ENCODE measurements around the gene CCDC171. TPM values are rescaled to one million over a fixed set of nuclear protein-coding genes. Genes with fewer than 3 reads are reported as not detected.
A peak's percentile ranks its signal among the peaks of the same experiment; 100 is the strongest.

Gene CCDC171
- total RNA-seq, 1 experiment from 2014 or later: 2.4 TPM

DNA sequence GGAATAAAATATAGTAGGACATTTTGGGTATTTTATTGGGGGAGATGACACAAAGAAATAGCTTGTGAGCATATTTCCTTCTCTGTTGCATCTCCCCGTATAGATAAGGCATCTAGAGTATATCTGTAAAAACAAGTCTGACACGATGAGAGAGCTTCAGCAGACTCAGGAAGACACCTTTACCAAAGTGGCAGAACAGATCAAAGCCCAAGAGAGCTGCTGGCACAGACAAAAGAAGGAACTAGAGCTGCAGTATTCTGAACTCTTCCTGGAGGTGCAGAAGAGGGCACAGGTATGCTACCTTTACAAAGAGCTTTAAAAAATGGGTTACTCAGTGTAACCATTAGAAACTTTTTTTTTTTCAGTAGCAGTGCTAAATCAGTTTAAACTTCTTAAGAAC, 176.7 kb downstream of the CCDC171 start:
- intact Hi-C loops (cut with micrococcal nuclease; ENCODE audit: unreplicated experiment): no loop called here
- Histone ChIP-seq H4K20me1 (ENCODE audit: insufficient read depth) (no peaks in the 10 kb centered on the region), H3K9me2 (ENCODE audit: insufficient read depth) (no peaks in the 10 kb centered on the region), H3F3A (ENCODE audit: insufficient read depth, low read depth) (no peaks in the 10 kb centered on the region), H3K27ac (no peak overlapping the region), H3K4me3 (no peak overlapping the region), H3K36me3 (ENCODE audit: low read depth) (no peaks in the 10 kb centered on the region), H3K4me1 (replicated peaks; ENCODE audit: insufficient read depth) (peaks cover 3% of the 10 kb centered on the region), H2AFZ (no peak overlapping the region), H3K9me3 (ENCODE audit: insufficient read depth, low read depth) (no peaks in the 10 kb centered on the region), H3K4me2 (no peak overlapping the region), H3K79me2 (ENCODE audit: low read depth) (no peaks in the 10 kb centered on the region), H3K27me3 (ENCODE audit: insufficient read depth, low read depth) (no peaks in the 10 kb centered on the region)
- no peak for TF ChIP-seq EZH2 (IDR thresholded peaks at IDR 0.05; ENCODE audit: low read depth)
- TF ChIP-seq, protein P1, sequence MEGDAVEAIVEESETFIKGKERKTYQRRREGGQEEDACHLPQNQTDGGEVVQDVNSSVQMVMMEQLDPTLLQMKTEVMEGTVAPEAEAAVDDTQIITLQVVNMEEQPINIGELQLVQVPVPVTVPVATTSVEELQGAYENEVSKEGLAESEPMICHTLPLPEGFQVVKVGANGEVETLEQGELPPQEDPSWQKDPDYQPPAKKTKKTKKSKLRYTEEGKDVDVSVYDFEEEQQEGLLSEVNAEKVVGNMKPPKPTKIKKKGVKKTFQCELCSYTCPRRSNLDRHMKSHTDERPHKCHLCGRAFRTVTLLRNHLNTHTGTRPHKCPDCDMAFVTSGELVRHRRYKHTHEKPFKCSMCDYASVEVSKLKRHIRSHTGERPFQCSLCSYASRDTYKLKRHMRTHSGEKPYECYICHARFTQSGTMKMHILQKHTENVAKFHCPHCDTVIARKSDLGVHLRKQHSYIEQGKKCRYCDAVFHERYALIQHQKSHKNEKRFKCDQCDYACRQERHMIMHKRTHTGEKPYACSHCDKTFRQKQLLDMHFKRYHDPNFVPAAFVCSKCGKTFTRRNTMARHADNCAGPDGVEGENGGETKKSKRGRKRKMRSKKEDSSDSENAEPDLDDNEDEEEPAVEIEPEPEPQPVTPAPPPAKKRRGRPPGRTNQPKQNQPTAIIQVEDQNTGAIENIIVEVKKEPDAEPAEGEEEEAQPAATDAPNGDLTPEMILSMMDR (conservative IDR thresholded peaks at IDR 0.05): no peak
- ChIA-PET CTCF (no interaction called here), POLR2A (ENCODE audit: unreplicated experiment) (no interaction called here)
- DNase-seq: no peak
- BruUV-seq (replicated peaks): no TSS peak

DNA sequence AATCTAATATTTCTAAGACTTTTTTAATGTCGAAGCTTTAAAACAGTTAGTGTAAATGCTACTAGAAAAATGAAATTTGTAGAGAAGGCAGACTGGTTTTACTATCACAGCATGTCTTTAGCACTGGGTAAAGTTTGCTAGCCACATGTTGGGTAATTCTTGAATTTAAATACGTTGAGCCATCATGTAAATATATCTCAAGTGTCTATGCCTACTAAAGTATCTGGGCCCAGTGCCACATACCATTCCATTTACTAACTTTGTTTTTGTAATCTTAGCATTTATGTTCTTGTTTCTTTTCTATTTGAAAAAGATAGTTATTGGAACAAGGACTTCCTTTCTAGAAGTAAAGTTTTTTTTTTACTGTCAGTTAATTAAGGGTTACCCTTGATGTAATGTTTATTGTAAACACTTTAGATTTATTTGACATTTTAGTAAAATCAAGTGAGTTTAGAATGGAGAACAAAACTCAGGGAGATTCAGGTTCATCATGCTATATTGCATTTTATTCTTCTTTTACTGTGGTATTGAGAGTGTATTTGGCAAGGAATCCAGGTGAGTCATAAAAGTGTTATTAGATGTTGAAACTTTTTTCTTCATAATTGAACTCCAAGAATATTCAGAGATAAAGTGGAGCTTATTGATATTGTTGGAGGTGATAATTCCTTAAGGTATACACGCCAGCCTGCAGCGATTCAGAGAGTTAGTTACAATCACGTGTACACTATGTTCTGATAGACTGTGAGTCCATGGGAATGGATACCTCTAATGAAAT, 182.4 kb downstream of the CCDC171 start:
- peak overlapping the region; percentile 53 for H3K4me2 ChIP-seq
- POLR2A ChIA-PET (ENCODE audit: unreplicated experiment): no interaction called here
- peak; percentile 16 to 85 for DNase-seq
- H3K4me1 ChIP-seq (replicated peaks; ENCODE audit: insufficient read depth): peaks cover 23% of the 10 kb centered on the region
- no peak overlapping the region for H2AFZ ChIP-seq
- CTCF ChIA-PET: no interaction called here
- H3K4me3 ChIP-seq: no peak overlapping the region; the same call in 1 of the 2 replicates
- H3K79me2 ChIP-seq (ENCODE audit: low read depth): no peaks in the 10 kb centered on the region
- no peak for TF ChIP-seq EZH2 (IDR thresholded peaks at IDR 0.05; ENCODE audit: low read depth)
- TF ChIP-seq, protein P1 (conservative IDR thresholded peaks at IDR 0.05): no peak
- H3K9me3 ChIP-seq (ENCODE audit: insufficient read depth, low read depth): no peaks in the 10 kb centered on the region
- no peaks in the 10 kb centered on the region for H3K9me2 ChIP-seq (ENCODE audit: insufficient read depth)
- no peaks in the 10 kb centered on the region for H4K20me1 ChIP-seq (ENCODE audit: insufficient read depth)
- peaks cover 19% of the 10 kb centered on the region; the same call in 1 of the 2 replicates for H3F3A ChIP-seq (ENCODE audit: insufficient read depth, low read depth)
- no peaks in the 10 kb centered on the region for H3K36me3 ChIP-seq (ENCODE audit: low read depth)
- H3K27me3 ChIP-seq (ENCODE audit: insufficient read depth, low read depth): no peaks in the 10 kb centered on the region
- no TSS peak for BruUV-seq (replicated peaks)
- peak overlapping the region; percentile 76 for H3K27ac ChIP-seq
- intact Hi-C loops (cut with micrococcal nuclease; ENCODE audit: unreplicated experiment): loop anchor here (10.0 kb wide), 1 partner anchor 310 kb away; the partner anchor contains the start of gene SNAPC3

DNA sequence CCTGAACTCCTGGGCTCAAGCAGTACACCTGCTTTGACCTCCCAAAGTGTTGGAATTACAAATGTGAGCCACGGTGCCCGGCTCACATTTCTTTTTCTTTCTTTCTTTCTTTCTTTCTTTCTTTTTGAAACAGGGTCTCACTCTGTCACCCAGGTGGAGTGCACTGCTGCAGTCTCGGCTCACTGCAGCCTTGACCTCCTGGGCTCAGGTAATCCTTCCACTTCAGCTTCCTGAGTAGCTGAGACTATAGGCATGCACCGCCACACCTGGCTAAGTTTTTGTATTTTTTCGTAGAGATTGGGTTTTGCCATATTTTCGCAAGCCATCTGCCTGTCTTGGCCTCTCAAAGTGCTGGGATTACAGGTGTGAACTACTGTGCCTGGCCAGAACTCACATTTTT, 183.7 kb downstream of the CCDC171 start:
- Histone ChIP-seq H4K20me1 (ENCODE audit: insufficient read depth) (no peaks in the 10 kb centered on the region), H3K79me2 (ENCODE audit: low read depth) (no peaks in the 10 kb centered on the region), H2AFZ (no peak overlapping the region), H3K9me3 (ENCODE audit: insufficient read depth, low read depth) (no peaks in the 10 kb centered on the region), H3K27me3 (ENCODE audit: insufficient read depth, low read depth) (no peaks in the 10 kb centered on the region), H3F3A (ENCODE audit: insufficient read depth, low read depth) (peaks cover 19% of the 10 kb centered on the region; the same call in 1 of the 2 replicates), H3K4me3 (no peak overlapping the region), H3K9me2 (ENCODE audit: insufficient read depth) (no peaks in the 10 kb centered on the region), H3K4me1 (replicated peaks; ENCODE audit: insufficient read depth) (peaks cover 23% of the 10 kb centered on the region), H3K4me2 (no peak overlapping the region), H3K36me3 (ENCODE audit: low read depth) (no peaks in the 10 kb centered on the region), H3K27ac (no peak overlapping the region)
- ChIA-PET POLR2A (ENCODE audit: unreplicated experiment) (no interaction called here), CTCF (no interaction called here)
- no peak for DNase-seq
- no peak for TF ChIP-seq EZH2 (IDR thresholded peaks at IDR 0.05; ENCODE audit: low read depth)
- TF ChIP-seq, protein P1 (conservative IDR thresholded peaks at IDR 0.05): no peak
- intact Hi-C loops (cut with micrococcal nuclease; ENCODE audit: unreplicated experiment): loop anchor here (10.0 kb wide), 1 partner anchor 312 kb away; the partner anchor contains the start of gene SNAPC3
- no TSS peak for BruUV-seq (replicated peaks)

Data from PC-9 (cell line).